NT2/D1 (cell line): ENCODE data around the gene SPTLC2.

Source experiments
- YY1 ChIP-seq: IDR thresholded peaks from 2 replicates; pipeline ENCODE4 v1.6.1; 2011; ENCODE audit not compliant: insufficient read length, insufficient read depth
- ZNF274 ChIP-seq: IDR thresholded peaks from 2 replicates; pipeline ENCODE4 v1.6.1; 2011; ENCODE audit warnings: mild to moderate bottlenecking, low read depth, low read length

DNA sequence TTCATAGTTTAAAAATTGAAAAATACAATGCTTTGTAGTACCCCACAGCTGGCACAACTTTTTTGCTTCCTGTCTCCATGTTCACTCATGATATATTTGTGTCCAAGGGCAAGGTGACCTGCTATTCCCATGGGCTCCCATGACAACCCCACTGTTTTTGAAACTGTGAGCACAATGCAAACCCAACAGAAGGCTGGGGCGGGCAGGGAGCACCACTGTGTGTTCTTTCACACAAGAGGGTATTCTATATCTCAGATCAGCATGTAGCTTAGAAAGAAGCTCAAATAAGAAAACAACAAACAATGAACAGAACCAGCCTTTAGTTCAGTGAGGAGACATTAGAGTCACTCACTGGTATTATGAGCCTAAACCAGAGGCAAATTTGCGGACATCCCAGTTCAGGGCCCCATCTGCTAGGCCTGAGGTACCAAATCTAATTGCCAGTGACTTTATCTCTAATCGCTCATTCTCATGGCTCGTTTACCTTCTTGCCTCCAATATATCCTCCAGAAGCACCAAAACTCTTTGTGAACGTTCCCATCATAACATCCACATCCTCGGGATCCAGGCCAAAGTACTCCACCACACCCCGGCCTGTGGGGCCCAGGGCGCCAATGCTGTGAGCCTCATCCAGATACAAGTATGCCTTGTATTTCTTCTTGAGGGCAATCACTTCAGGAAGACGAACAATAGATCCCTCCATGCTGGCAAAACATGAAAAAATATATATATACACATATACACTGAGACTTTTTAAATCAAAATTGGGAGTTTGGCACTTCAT lies 61.4 kb downstream of the SPTLC2 start:
- TF ChIP-seq ZNF274 (no peak), YY1 (no peak)
